GM12864 (cell line): ENCODE results near the gene ITPR1.

Experiments
- DNase-seq: peaks from one replicate; pipeline ENCODE4 v3.0.0-alpha.2; 2011; ENCODE audit warnings: low read depth
- H3K4me3 ChIP-seq: 2 replicates; pipeline ENCODE4 v1.5.1; 2011; ENCODE audit warnings: mild to moderate bottlenecking, low read depth, low read length, control low read depth
- CTCF ChIP-seq: IDR thresholded peaks from 2 replicates; pipeline ENCODE4 v1.5.1; 2011; ENCODE audit warnings: low read depth, mild to moderate bottlenecking, moderate library complexity, low read length, control low read depth, inconsistent platforms; ENCODE audit errors: missing control alignments

The ITPR1 gene

GRCh38 chr3:4684976-4685375 is 191.8 kb downstream of the ITPR1 start:
- no peak for DNase-seq
- no peak for TF ChIP-seq CTCF
- H3K4me3 ChIP-seq: no peak overlapping the region

GRCh38 chr3:4685673-4686345 is 192.7 kb downstream of the ITPR1 start:
- DNase-seq: no peak
- TF ChIP-seq CTCF: no peak

GRCh38 chr3:4686619-4687018 is 193.5 kb downstream of the ITPR1 start:
- DNase-seq: no peak
- no peak for TF ChIP-seq CTCF
- H3K4me3 ChIP-seq: no peak overlapping the region

More at GRCh38 chr3:4685673-4686345, 192.7 kb downstream of the ITPR1 start:
- no peak overlapping the region for H3K4me3 ChIP-seq

GRCh38 chr3:4687167-4687566 is 194.0 kb downstream of the ITPR1 start:
- H3K4me3 ChIP-seq: no peak overlapping the region
- no peak for DNase-seq
- no peak for TF ChIP-seq CTCF

GRCh38 chr3:4687596-4687995 is 194.4 kb downstream of the ITPR1 start:
- no peak for TF ChIP-seq CTCF
- no peak overlapping the region for H3K4me3 ChIP-seq
- no peak for DNase-seq

GRCh38 chr3:4688411-4688810 is 195.3 kb downstream of the ITPR1 start:
- H3K4me3 ChIP-seq: no peak overlapping the region
- no peak for TF ChIP-seq CTCF
- DNase-seq: no peak

- TF ChIP-seq CTCF: no peak
- no peak for DNase-seq
- no peak overlapping the region for H3K4me3 ChIP-seq
Observed at GRCh38 chr3:4689021-4689420, 195.9 kb downstream of the ITPR1 start.
